ENCODE measurements around the gene OTULIN. TPM values are rescaled to one million over a fixed set of nuclear protein-coding genes. Genes with fewer than 3 reads are reported as not detected.

OTULIN gene
- total and polyA plus RNA-seq, 3 experiments from 2014 or later, result 28.1 to 87.6 (median 86.2) TPM

DNA sequence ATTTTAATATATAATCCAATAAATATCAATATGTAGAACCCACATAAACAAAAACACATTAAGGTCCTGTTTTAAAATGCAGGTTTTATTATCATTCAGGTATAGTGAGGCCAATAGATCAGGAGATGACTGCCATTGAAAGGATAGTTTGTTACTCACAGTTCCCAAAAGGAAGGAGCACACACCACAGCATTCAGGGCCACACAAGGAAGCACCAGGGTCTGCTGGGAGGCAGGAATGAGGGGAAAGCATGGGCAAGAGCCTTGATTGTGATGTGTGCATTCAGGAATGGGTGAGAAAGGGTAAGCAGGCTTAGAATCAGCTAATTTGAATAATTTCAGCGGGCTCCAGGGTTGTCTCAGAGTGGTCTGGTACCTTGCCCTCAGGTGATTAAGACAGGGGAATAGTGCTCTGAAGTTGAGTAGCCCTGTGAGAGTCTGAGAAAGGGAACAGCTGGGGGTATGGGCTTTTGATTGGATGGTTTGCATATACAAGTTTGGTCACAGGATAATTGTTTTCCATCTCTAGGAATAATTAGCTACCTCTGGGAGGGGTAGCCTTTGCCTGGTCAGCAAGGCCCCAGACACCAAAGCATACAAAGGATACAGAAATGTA, 19.8 kb upstream of the OTULIN start:
- ChIA-PET POLR2A (interaction anchor here (0.7 kb wide), 1 partner anchor 262 kb away, joined by 3 read pairs; no protein-coding TSS in a partner anchor), CTCF (interaction anchor here (0.9 to 7.7 kb wide), 3 partner anchors 63 to 279 kb away, joined by 3 to 122 read pairs (median 3); no protein-coding TSS in a partner anchor)
- no peak overlapping the region for H3K27ac ChIP-seq (ENCODE audit: low read depth, low read length)
- no peaks in the 10 kb centered on the region for H3K36me3 ChIP-seq (ENCODE audit: insufficient read depth, low read length)
- Mint-ChIP-seq H3K4me3 (no peak overlapping the region), H3K9me3 (no peaks in the 10 kb centered on the region), H3K27ac (peak overlapping the region in 1 of 8 donors; percentile 90), H3K4me1 (peaks cover 0 to 4% (median 2%) of the 10 kb centered on the region in 3 donors), H3K27me3 (peaks cover 9 to 28% of the 10 kb centered on the region in 2 donors), H3K36me3 (no peaks in the 10 kb centered on the region)
- H3K4me3 ChIP-seq (ENCODE audit: low read length), result no peak overlapping the region
- H3K9me3 ChIP-seq (ENCODE audit: low read length), result no peaks in the 10 kb centered on the region
- H3K4me1 ChIP-seq (ENCODE audit: insufficient read depth, low read length), result no peaks in the 10 kb centered on the region
- DNase-seq, result no peak
- H3K27me3 ChIP-seq (ENCODE audit: insufficient read depth, low read length, poor library complexity, severe bottlenecking), result no peaks in the 10 kb centered on the region

DNA sequence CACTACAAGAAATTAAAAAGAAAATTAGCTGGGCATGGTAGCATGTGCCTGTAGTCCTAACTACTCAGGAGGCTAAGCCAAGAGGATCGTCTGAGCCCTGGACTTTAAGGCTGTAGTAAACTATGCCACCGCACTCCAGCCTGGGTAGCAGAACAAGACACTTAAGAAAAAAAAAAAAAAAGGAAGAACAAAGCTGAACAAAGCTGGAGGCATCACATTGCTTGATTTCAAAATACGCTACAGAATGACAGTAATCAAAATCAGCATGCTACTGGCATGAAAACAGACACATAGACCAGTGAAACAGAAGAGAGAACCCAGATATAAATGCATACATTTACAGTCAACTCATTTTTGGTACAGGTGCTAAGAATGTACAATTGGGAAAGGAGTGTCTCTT, 14.5 kb upstream of the OTULIN start:
- Mint-ChIP-seq H3K4me1 (peaks cover 2 to 6% (median 2%) of the 10 kb centered on the region in 3 donors), H3K4me3 (no peak overlapping the region), H3K9me3 (no peaks in the 10 kb centered on the region), H3K36me3 (no peaks in the 10 kb centered on the region), H3K27me3 (peaks cover 7 to 21% of the 10 kb centered on the region in 2 donors), H3K27ac (peak overlapping the region in 1 of 8 donors; percentile 7)
- POLR2A ChIA-PET, result no interaction called here
- CTCF ChIA-PET, result interaction anchor here (1.0 to 7.7 kb wide), 4 partner anchors 10 to 298 kb away, joined by 4 to 122 read pairs (median 48); no protein-coding TSS in a partner anchor
- no peaks in the 10 kb centered on the region for H3K4me1 ChIP-seq (ENCODE audit: insufficient read depth, low read length)
- no peaks in the 10 kb centered on the region for H3K9me3 ChIP-seq (ENCODE audit: low read length)
- H3K36me3 ChIP-seq (ENCODE audit: insufficient read depth, low read length), result no peaks in the 10 kb centered on the region
- no peak for DNase-seq
- no peak overlapping the region for H3K4me3 ChIP-seq (ENCODE audit: low read length)
- H3K27ac ChIP-seq (ENCODE audit: low read depth, low read length), result no peak overlapping the region
- H3K27me3 ChIP-seq (ENCODE audit: insufficient read depth, low read length, poor library complexity, severe bottlenecking), result no peaks in the 10 kb centered on the region

DNA sequence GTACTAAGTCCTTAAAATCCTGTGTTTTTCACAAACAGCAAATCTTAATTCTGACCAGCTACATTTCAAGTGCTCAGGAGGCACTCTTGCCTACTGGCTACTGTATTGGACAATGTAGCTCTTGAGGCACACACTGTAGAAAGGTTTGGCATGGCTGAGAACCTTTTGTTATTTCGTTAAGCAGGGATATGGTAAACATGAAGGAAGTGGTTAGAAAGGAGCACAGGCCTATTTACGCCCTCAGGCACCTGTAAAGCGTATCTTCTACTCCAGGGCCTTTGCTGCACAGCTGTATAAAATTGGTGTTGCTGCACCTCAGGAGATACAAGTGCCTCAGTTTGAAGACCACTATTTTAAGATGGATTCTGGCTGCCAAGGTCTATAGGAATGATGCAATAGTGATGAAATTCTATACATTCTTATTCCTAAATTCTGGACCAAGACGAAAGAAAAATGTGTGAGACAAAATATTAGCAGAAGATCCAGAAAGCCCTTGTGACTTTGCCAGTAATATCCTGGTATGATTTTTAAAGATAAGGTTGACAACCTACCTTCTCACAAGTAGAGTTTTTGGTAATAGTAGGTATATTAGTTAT, 9.3 kb upstream of the OTULIN start:
- no peaks in the 10 kb centered on the region for H3K36me3 Mint-ChIP-seq
- no peaks in the 10 kb centered on the region for H3K36me3 ChIP-seq (ENCODE audit: insufficient read depth, low read length)
- H3K27me3 Mint-ChIP-seq, result no peaks in the 10 kb centered on the region
- CTCF ChIA-PET, result interaction anchor here (1.0 to 2.0 kb wide), 6 partner anchors 12 to 303 kb away, joined by 3 to 9 read pairs (median 4); no protein-coding TSS in a partner anchor
- POLR2A ChIA-PET, result interaction anchor here (0.7 kb wide), 1 partner anchor 216 kb away, joined by 10 read pairs; the partner anchor contains the start of gene ANKH
- no peaks in the 10 kb centered on the region for H3K4me1 ChIP-seq (ENCODE audit: insufficient read depth, low read length)
- no peaks in the 10 kb centered on the region for H3K27me3 ChIP-seq (ENCODE audit: insufficient read depth, low read length, poor library complexity, severe bottlenecking)
- no peaks in the 10 kb centered on the region for H3K9me3 Mint-ChIP-seq
- H3K27ac ChIP-seq (ENCODE audit: low read depth, low read length), result no peak overlapping the region
- H3K4me3 Mint-ChIP-seq, result no peak overlapping the region
- DNase-seq, result no peak
- peaks cover 4 to 25% (median 19%) of the 10 kb centered on the region in 3 donors for H3K4me1 Mint-ChIP-seq
- H3K9me3 ChIP-seq (ENCODE audit: low read length), result no peaks in the 10 kb centered on the region
- no peak overlapping the region for H3K4me3 ChIP-seq (ENCODE audit: low read length)
- peak overlapping the region in 2 of 8 donors; percentile 58 to 86 for H3K27ac Mint-ChIP-seq

DNA sequence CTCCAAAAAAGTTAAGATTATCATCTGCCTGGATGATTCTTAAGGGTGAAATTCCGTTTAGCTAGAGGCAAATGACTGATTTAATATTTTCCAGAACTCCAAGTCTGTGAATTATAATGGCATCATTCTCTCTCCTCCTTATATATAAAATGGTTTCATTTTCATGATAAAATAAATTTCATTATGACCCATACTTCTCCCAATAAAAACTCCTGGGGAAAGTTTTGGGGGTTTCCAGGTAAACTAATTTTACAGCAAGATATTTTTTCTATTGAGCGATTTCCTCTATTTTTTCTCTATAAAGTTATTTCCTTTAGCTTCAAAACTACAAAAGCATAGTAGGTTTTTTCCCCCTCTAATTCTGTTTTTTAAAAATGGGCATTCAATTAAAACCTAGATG, 7.6 kb upstream of the OTULIN start:
- Histone ChIP-seq H3K4me3 (ENCODE audit: low read length) (no peak overlapping the region), H3K4me1 (ENCODE audit: insufficient read depth, low read length) (no peaks in the 10 kb centered on the region), H3K36me3 (ENCODE audit: insufficient read depth, low read length) (no peaks in the 10 kb centered on the region), H3K27ac (ENCODE audit: low read depth, low read length) (no peak overlapping the region), H3K27me3 (ENCODE audit: insufficient read depth, low read length, poor library complexity, severe bottlenecking) (no peaks in the 10 kb centered on the region), H3K9me3 (ENCODE audit: low read length) (no peaks in the 10 kb centered on the region)
- ChIA-PET POLR2A (no interaction called here), CTCF (interaction anchor here (1.1 to 5.2 kb wide), 3 partner anchors 9 to 336 kb away, joined by 3 to 27 read pairs (median 4); no protein-coding TSS in a partner anchor)
- no peak overlapping the region for H3K4me3 Mint-ChIP-seq
- DNase-seq, result no peak
- H3K27me3 Mint-ChIP-seq, result no peaks in the 10 kb centered on the region
- H3K36me3 Mint-ChIP-seq, result no peaks in the 10 kb centered on the region
- peaks cover 9 to 41% (median 33%) of the 10 kb centered on the region in 3 donors for H3K4me1 Mint-ChIP-seq
- H3K27ac Mint-ChIP-seq, result no peak overlapping the region
- no peaks in the 10 kb centered on the region for H3K9me3 Mint-ChIP-seq

DNA sequence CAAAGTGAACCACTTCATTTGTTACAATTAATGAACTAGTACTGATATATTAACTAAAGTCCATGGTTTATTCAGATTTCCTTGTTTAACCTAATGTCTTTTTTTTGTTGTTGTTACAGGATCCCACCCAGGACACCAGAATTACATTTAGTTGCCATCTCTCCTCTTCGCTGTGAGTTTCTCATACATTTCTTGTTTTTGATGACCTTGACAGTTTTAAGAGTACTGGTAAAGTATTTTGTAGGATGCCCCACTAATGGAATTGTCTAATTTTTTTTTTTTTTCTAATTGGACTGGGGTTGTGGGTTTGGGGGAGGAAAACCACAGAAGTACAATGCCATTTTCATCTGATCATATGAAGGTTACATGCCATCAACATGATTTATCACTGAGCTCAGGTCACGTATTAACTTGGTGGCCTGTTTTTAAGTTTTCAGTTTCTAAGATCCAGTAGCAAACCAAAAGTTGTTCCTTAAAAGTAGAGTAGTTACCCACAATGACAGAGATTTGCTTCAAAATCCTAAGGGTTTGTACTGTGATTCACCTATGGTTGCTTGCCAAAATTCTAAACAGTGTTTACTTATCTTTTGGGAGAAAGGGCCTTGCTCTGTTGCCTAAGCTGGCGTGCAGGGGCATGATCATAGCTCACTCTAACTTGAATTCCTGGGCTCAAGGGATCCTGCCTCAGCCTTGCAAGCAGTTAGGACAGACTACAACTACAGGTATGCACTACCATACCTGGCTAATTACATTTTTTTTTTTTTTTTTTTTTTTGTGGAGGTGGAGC, 4.5 kb upstream of the OTULIN start:
- peak overlapping the region in 1 of 8 donors; percentile 42 for H3K27ac Mint-ChIP-seq
- Histone ChIP-seq H3K27ac (ENCODE audit: low read depth, low read length) (no peak overlapping the region), H3K4me1 (ENCODE audit: insufficient read depth, low read length) (peaks cover 14% of the 10 kb centered on the region), H3K36me3 (ENCODE audit: insufficient read depth, low read length) (no peaks in the 10 kb centered on the region), H3K9me3 (ENCODE audit: low read length) (no peaks in the 10 kb centered on the region), H3K4me3 (ENCODE audit: low read length) (no peak overlapping the region), H3K27me3 (ENCODE audit: insufficient read depth, low read length, poor library complexity, severe bottlenecking) (no peaks in the 10 kb centered on the region)
- ChIA-PET POLR2A (no interaction called here), CTCF (interaction anchor here (1.5 to 5.2 kb wide), 3 partner anchors 10 to 261 kb away, joined by 3 to 27 read pairs (median 4); no protein-coding TSS in a partner anchor)
- no peak for DNase-seq
- peaks cover 0 to 2% of the 10 kb centered on the region in 2 donors for H3K27me3 Mint-ChIP-seq
- H3K4me3 Mint-ChIP-seq, result no peak overlapping the region
- H3K9me3 Mint-ChIP-seq, result no peaks in the 10 kb centered on the region
- H3K4me1 Mint-ChIP-seq, result peaks cover 21 to 64% (median 54%) of the 10 kb centered on the region in 3 donors
- H3K36me3 Mint-ChIP-seq, result peaks cover 0 to 6% (median 0%) of the 10 kb centered on the region in 3 donors

DNA sequence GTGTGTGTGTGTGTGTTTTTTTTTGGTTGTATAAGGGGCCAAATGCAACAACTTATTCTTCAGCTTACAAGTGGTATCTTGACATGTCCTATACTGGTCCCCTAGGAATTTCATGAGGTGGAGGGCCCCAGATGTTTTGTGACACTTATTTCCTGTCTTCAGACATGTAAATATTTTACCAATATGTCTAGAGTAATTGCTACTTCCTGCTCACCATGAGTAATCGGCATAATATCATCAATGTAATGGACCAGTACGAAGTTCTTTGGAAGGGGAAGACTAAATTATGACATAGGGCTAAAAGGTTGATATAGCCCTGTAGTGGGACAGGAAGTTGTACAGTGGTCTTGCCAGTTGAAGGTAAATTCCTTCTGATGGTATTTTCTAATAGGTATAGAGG, 3.7 kb upstream of the OTULIN start:
- Histone ChIP-seq H3K27ac (ENCODE audit: low read depth, low read length) (no peak overlapping the region), H3K36me3 (ENCODE audit: insufficient read depth, low read length) (no peaks in the 10 kb centered on the region), H3K4me3 (ENCODE audit: low read length) (no peak overlapping the region), H3K27me3 (ENCODE audit: insufficient read depth, low read length, poor library complexity, severe bottlenecking) (no peaks in the 10 kb centered on the region), H3K4me1 (ENCODE audit: insufficient read depth, low read length) (peaks cover 17% of the 10 kb centered on the region), H3K9me3 (ENCODE audit: low read length) (no peaks in the 10 kb centered on the region)
- H3K36me3 Mint-ChIP-seq, result peaks cover 0 to 11% (median 0%) of the 10 kb centered on the region in 3 donors
- H3K9me3 Mint-ChIP-seq, result no peaks in the 10 kb centered on the region
- peak overlapping the region in 6 of 8 donors; percentile 7 to 94 (median 70) for H3K27ac Mint-ChIP-seq
- CTCF ChIA-PET, result interaction anchor here (1.4 to 5.2 kb wide), 4 partner anchors 11 to 261 kb away, joined by 3 to 27 read pairs (median 4); no protein-coding TSS in a partner anchor
- POLR2A ChIA-PET, result no interaction called here
- peak overlapping the region in 1 of 7 donors; percentile 11 for H3K4me3 Mint-ChIP-seq
- H3K27me3 Mint-ChIP-seq, result peaks cover 0 to 2% of the 10 kb centered on the region in 2 donors
- peaks cover 18 to 57% (median 54%) of the 10 kb centered on the region in 3 donors for H3K4me1 Mint-ChIP-seq
- no peak for DNase-seq

DNA sequence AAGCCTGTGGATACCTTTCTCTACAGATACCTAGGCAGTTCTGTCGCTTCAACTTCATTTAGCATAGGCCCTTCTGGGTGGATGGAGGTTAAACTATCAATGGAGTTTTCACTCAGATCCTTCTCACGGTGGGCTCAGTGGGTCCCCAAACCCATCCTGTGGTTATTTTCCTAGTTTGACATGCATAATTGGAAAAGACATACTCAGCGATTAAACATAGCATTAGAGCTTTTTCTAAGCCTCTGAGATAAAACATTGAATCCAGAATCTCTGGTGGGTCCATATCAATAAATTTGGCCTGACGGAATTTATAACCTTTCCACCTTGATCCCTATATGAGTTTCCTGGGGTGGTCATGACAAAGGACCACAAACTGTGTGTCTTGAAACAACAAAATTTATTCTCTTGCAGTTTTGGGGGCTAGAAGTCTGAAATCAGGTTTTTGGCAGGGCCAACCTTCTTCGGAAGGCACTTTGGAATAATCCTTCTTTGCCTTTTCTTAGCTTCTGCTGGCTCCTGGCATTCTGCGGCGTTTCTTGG, 1.7 kb upstream of the OTULIN start:
- H3K4me1 Mint-ChIP-seq, result peaks cover 37 to 70% (median 68%) of the 10 kb centered on the region in 3 donors
- H3K9me3 Mint-ChIP-seq, result no peaks in the 10 kb centered on the region
- H3K27me3 ChIP-seq (ENCODE audit: insufficient read depth, low read length, poor library complexity, severe bottlenecking), result no peaks in the 10 kb centered on the region
- peak overlapping the region in 5 of 7 donors; percentile 4 to 93 (median 91) for H3K4me3 Mint-ChIP-seq
- H3K27ac Mint-ChIP-seq, result peak overlapping the region in 7 of 8 donors; percentile 94 to 99 (median 99)
- POLR2A ChIA-PET, result no interaction called here
- no peak overlapping the region for H3K27ac ChIP-seq (ENCODE audit: low read depth, low read length)
- no peak for DNase-seq
- no peaks in the 10 kb centered on the region for H3K9me3 ChIP-seq (ENCODE audit: low read length)
- peaks cover 37% of the 10 kb centered on the region for H3K4me1 ChIP-seq (ENCODE audit: insufficient read depth, low read length)
- H3K27me3 Mint-ChIP-seq, result peaks cover 0 to 2% of the 10 kb centered on the region in 2 donors
- H3K4me3 ChIP-seq (ENCODE audit: low read length), result no peak overlapping the region
- H3K36me3 ChIP-seq (ENCODE audit: insufficient read depth, low read length), result no peaks in the 10 kb centered on the region
- H3K36me3 Mint-ChIP-seq, result peaks cover 0 to 13% (median 0%) of the 10 kb centered on the region in 3 donors
- CTCF ChIA-PET, result no interaction called here

Measured in CD8-positive, alpha-beta memory T cell (primary cell).